Activated CD4-positive, alpha-beta T cell treated with anti-CD3 and anti-CD28 coated beads for 4 hours (primary cell): Measurements from ENCODE around the gene DCXR.
A peak's percentile ranks its signal among the peaks of the same experiment; 100 is the strongest.

ENCODE experiments used
- DNase-seq, 2 donors: peaks; one replicate each; pipeline ENCODE4 v3.0.0-alpha.2; 2020

The DCXR gene

DNA sequence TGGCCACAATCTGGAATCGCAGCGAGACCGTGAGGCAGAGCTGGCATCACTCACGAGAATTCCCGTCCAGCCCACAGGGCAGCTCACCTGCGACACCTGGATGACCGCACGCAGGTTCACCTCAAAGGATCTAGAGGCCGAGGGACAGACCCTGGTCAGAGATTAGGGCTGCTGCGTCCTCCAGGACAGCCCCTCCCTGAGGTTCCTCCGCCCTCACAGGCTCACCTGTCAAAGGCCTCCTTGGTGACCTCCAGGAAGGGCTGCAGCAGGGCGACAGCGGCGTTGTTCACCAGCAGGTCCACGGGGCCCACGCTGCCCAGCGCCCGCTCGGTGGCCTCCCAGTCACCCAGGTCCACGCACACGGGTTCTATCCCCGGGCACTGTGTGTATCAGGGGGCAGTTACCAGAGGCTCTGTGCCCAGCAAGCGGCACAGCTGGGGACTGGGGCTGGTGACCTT is 834 bp downstream of the DCXR start:
- DNase-seq = no peak

DNA sequence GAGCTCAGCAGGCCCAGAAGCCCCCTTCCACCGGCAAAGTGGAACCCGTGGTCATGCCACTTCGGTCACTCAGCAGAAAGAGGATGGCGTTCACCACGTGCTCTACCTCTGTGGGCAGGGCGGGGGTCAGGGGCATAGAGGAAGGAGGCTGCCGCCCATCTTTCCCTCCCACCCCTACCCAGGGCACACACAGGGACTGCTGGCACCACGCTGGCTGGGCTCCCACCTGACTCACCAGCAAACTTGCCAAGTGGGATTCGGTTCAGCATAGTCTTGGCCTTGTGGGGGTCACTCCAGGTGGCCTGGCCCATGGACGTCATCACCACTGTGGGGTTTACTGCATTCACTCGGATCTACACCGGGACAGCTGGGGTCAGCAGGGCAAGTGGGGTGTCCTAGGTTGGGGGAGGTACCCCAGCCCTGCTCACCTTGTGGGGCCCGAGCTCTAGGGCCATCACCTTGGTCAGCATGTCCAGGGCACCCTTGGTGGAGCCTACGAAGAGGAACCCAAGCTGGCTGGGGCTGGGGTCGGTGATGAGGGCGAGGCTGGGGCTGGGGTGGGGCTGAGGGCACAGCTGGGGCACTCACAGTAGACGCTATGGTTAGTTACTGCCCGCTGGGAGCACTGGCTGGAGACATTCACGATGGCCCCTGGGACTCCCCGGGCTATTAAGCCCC is 1.4 kb downstream of the DCXR start:
- no peak for DNase-seq

DNA sequence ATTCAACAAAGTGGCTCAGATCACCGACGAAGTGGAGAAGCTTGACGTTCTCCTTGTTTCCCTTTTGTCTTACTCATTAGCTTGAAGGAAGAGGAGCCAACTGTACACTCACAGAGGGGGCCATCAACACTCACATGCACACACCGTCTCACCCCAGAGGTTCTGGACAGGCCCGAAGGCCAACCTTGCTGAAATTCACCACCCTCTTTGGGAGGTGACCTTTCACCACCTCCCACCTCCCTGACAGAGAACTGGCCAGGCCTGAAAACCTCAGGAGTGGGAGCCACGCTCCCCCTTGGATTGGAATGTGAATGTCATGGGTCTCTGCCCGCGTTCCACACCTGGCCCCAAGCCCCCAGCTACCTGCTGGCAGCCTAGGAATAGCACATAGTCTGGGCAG is 2.0 kb downstream of the DCXR start:
- DNase-seq = no peak

DNA sequence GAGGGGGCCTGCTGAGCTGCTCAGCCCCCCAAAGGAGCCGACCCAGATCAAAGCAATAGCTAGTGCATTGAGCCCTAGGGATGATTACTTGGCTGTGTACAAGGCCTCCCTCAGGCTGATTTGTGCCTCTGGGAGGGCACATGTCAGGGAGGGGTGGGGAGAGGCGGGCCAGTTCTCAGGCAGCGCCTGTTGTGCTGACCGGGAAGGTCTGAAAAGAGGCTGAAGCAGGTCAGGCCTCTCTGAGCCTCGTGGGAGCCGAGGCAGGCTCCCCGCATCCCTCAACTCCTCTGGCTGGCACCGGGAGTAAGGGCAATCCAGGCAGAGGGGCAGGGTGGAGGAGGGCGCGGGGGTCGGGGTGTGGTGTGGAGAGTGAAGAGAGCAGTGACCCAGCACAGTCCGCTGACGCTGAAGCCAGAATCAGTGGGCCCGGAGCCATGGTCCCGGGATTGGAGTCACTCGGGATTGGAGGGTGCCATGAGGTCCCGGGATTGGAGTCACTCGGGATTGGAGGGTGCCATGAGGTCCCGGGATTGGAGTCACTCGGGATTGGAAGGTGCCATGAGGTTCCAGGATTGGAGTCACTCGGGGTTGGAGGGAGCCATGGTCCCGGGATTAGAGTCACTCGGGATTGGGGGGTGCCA is 3.0 kb downstream of the DCXR start:
- no peak for DNase-seq

DNA sequence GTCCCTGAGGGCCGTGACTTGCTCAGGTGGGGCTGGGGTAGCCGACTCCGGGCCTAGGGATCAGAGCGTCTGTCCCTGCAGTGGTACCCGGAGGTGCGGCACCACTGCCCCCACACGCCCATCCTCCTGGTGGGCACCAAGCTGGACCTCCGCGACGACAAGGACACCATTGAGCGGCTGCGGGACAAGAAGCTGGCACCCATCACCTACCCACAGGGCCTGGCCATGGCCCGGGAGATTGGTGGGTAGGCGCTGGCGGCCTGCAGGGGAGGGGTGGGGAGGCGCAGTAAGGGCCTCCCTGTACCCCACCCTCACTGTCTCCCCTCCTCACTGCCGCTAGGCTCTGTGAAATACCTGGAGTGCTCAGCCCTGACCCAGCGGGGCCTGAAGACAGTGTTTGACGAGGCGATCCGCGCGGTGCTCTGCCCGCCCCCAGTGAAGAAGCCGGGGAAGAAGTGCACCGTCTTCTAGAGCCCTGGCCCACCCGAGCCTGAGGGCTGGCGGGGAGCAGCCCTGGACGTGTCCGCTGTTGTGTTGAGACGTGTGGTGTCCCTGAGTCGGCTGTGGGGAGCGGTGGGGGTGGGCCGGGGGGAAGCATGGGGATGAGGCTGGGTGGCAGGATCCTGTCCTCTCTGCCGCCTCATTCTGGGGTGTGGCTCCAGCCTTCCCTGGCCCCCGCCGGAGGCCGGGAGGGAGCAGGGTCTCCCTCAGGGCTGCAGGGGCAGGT is 4.0 kb downstream of the DCXR start:
- DNase-seq = no peak

DNA sequence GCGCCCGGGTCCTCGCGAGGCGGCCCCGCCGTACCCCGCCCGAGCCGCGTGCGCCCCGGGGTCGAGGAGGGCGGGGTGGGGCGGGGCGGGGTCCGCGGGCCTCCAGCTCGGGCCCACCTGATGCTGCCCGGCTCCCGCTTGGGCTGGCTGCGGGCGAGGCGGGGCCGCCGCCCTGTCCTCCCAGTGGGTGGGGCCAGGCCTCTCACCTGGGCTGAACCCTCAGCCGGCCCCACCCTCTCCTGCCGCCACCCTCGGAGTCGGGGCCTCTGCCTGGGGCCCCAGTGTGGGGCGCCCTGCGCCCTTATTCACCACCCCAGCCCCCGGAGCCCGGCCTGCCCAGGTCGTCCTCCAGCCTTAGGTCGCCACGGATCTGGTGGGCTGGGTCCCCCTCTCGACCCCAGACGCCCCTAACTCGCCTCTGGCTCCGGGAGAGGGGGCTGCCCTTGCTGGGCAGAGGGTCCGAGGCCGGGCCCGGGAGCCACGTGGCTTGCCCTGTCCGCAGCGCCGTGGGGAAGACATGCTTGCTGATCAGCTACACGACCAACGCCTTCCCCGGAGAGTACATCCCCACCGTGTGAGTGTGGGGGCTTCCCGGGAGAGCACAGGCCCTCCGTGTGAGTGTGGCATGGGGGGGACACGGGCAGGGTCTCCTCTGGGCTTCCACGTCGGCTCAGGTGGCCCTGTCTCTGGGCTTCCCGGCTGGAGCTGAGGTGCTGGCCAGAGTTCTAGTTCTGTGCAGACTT is 5.4 kb downstream of the DCXR start:
- DNase-seq = peak; percentile 34 to 42

DNA sequence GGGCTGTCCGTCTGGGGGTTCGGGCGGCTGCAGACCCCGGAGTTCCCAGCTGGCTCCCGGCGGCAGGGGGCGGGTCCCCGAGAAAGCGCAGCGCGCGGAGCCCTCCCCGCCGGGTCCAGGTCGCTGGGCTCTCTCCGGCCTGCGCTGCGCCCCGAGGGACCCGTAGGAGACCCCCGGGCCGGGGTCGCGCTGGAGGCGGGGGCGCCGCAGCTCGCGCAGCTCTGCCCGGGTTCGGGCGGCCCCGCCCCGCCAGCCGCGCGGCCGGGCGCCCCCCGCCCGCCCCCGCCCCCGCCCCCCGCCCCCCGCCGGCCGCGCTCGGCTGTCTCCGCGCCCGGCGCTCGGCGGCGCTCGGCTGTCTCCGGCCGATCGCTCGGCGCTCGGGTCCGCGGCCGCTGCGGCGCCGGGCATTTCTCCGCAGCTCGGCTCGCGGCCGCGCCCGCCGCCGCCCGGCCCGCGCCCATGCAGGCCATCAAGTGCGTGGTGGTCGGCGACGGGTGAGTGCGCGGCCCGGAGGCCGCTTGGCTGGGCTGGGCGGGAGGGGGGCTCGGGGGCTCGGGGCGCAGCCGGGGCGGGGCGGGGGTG is 6.1 kb downstream of the DCXR start, which contains the start of gene RAC3:
Gene RAC3 (plus strand): TSS at position 376 of the 582 bp plus-strand sequence. CDS start 84 bp downstream, at position 460.
- no peak for DNase-seq

DNA sequence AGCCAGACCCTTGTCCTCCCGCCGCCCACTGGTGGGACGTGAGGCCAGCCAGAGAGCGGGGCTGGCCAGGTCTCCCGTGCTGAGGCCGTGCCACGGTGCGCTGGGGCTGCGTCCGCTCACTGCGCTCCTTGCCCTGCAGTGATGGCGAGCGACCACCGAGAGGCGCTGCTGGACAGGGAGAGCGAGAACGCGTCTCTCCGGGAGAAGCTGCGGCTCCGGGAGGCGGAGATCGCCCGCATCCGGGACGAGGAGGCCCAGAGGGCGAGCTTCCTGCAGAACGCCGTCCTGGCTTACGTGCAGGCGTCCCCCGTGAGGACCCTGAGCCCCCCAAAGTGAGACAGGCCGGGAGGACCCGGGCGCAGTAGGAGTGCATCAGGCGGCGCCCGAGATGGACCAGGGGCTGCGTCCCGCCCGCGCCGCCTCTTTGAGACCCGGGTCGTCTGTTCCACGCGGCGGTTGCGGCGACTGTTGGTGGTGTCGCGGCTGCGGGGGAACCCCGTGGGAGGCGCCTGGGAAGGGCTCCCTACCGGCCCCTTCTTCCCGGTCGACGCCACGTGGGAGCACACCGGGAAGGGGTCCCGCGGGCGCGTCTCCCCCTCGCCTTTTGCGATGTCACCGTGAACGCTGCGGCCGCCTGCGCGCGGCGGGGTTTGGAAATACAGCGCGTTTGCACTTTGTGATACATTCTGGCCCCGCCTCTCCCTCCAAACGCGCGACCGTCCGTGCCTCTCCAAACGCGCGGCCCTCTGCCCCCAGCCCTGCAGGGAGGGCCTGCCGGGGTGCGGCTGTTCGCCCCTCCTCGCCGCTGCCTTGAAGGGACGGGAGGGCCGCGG is 6.8 kb downstream of the DCXR start:
- peak; percentile 76 to 78 for DNase-seq

DNA sequence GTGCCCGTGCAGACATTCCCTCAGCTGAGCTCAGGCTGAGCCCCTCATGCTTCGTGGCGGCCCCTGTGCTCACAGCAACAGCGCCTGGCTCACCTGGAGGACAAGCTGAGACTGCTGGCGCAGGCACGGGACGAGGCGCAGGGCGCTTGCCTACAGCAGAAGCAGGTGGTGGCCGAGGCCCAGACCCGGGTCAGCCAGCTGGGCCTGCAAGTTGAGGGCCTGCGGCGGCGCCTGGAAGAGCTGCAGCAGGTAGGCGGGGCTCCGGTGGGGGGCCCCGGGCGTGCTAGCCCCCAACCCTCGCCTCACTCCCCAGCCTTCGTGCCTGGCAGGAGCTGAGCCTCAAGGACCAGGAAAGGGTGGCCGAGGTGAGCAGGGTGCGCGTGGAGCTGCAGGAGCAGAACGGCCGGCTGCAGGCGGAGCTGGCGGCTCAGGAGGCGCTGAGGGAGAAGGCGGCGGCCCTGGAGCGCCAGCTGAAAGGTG is 7.5 kb downstream of the DCXR start:
- no peak for DNase-seq

DNA sequence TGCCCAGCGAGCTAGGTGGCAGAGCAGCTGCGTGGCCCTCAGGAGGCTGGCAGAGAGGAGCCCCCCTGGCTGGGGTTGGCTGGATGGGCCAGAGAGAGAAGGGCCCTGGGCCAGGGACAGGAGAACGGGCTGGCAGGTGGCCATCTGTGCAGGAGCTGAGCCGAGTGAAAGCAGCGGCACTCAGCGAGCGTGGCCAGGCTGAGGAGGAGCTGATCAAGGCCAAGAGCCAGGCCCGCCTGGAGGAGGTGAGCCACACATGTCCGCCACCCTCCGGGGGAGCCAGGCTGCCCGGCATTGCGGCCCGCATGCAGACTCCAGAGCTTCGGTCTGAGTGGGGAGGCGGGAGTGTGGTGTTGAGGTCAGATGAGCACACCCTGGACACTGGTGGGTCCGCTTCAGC is 8.1 kb downstream of the DCXR start:
- no peak for DNase-seq

DNA sequence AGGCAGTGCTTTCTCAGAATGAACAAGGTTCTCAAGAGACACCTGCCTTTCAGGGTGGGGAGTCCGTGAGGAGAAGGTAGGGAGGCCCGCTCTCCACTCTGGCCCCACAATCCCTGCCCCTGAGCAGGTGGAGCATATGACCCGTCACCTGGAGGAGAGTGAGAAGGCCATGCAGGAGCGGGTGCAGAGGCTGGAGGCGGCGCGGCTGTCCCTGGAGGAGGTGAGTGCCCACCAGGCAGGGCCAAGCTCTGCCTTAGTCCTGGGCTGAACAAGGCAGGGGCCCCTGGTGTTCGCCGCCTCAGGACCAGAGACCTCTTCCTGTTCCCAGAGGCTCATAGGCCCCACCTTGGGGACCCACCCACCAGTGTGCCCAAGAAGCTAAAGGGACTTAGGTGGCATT is 8.5 kb downstream of the DCXR start:
- DNase-seq = no peak

DNA sequence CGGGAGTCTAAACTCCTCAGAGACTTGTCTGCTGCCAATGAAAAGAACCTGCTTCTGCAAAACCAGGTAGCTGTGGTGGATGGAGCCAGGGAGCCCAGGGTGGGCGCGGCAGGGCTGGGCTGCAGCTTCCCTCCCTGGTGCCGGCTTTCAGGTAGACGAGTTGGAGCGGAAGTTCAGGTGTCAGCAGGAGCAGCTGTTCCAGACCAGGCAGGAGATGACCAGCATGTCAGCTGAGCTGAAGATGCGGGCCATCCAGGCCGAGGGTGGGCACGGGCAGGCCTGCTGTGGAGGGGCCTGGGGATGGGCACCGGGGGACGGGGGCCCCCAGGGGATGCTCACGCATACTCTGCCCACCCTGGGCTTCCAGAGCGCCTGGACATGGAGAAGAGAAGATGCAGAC is 9.3 kb downstream of the DCXR start:
- no peak for DNase-seq

DNA sequence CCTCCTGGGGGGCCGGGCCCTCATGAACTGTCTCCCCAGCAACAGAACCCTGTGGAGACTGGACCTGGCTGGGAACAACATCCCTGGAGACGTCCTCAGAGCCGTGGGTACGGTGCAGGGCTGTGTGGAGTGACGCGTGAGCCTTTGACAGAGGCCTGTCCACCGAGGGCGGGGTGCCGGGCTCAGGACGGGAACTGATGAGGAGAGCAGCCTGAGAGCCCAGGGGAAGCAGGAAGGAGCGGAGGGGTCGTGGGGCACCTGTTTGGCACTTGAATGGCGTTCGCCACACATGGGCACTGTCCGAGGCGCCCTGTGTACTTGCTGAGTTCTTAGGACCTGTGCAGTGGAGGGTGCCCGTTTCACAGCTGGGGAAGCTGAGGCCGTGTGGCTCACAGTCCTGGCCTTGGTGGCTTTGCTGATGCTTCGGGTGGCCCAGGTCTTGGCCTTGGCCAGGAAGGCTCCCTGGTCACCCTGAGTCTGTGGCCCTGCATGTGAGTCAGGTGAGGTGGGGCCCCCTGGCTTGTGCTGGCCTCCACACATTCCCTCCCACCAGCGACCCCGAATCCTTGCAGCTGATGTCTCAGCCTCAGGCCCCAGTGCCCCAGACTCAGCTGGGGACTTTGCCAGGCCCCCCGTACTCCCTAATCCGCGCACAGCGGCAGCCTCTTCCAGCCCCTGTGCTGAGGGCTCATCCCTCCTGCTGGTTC is 11.9 kb downstream of the DCXR start:
- no peak for DNase-seq

DNA sequence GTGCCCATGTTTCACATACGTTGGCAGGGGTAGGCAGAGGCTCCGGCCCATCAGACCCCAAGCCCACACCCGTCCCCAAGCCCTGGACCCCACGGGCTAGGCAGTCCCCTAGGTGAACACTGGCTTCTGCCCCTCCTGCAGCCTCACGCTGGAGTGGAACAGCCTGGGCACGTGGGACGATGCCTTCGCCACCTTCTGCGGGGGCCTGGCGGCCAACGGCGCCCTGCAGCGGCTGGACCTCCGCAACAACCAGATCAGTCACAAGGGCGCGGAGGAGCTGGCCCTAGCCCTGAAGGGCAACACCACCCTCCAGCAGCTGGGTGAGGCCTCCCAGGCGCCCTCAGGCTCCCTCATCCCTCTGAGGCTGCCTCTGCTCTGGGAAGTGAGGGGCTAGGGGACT is 12.6 kb downstream of the DCXR start:
- DNase-seq = no peak

DNA sequence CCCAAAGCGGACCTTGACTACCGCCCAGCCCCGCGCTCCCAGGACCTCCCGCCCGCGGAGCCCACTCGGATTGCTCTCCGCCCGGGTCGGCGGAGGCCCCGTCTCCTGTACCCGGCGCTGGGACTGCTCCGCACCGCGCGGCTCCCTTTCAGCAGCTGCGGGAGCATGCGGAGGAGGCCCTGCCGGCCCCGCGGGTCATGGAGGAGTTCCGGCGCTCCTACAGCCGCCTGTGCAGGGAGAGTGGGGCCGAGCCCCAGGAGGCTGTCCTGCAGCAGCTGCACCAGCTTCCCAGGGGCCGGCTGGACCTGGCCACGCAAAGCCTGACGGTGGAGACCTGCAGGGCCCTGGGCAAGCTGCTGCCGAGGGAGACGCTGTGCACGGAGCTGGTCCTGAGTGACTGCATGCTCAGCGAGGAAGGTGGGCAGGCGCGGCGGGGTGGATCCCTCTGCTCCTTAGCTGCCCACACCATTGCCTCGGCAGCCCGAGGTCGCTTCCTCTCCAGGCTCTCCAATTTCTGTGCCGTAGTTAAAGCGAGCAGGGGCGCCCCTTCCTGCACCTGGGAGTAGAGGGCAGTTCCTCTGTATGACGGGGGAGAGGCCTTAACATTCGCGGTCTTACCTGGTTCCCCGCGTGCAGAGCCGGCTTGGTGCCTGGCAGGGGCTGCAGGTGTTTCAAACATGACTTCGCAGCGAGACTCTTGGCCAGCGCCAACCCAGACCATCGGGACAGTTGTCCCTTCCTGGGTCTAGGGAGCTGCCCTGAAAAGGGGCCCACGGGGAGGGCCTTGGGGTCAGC is 13.9 kb downstream of the DCXR start:
- DNase-seq = no peak

DNA sequence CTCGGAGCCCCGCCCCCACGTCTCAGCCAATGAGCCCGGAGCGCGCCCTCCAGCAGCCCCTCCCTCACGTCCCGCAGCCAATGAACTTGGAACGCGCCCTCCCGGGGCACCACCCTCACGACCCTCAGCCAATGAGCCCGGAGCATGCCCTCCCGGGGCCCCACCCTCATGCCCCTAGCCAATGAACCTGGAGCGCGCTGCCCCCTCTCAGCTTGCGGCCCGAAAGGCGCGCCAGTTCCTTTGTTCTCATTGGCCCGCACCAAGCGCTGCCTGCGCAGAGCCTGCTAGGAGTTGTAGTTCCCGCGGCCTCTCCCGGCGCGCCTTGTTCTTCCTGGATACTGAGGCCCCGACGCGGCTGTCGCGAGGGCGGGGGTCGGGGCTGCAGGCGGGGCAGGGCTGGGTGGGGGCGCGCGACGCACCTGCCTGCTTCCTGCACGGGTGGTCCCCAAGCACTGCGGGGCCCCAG is 14.5 kb downstream of the DCXR start, which contains the start of gene LRRC45:
Gene LRRC45 (plus strand): TSS at position 325 of the 466 bp plus-strand sequence. CDS start 339 bp downstream, outside the sequence.
- peak; percentile 100 for DNase-seq

DNA sequence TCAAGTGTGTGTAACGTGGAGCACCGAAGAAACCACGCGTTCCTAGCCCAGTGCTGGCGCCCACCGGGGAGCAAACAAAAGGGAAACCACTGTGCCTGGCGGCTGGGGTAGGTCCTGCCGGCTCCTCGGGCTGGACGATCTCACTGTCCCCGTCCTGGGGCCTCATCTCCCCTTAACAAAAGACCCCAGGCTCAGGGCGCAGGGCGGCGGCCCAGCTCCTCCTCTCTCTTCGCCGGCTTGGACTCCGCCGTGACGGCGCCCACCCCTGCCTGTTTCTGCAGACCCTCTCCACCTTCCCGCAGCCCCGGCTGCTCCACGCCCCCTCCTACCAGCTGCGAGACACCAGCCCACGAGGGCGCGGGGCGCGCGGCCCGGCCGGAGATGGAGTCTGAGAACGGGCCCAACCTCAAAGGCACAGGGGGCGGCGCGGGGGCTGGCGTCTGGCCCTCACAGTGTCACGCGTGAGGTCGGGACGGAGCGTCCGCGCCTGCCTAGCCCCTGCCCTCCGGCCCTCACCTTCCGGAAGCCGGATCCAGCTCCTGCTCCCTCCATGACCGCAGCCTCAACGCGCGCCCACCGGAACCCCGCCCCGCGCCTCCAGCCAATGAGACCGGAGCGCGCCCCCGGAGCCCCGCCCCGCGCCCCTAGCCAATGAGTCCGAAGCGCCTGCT is 15.1 kb downstream of the DCXR start, which contains the start of gene CENPX:
Gene CENPX (minus strand): TSS at position 569 of the 671 bp plus-strand sequence. CDS start 17 bp downstream, at position 552.
- peak in 1 of 2 donors; percentile 32 for DNase-seq

DNA sequence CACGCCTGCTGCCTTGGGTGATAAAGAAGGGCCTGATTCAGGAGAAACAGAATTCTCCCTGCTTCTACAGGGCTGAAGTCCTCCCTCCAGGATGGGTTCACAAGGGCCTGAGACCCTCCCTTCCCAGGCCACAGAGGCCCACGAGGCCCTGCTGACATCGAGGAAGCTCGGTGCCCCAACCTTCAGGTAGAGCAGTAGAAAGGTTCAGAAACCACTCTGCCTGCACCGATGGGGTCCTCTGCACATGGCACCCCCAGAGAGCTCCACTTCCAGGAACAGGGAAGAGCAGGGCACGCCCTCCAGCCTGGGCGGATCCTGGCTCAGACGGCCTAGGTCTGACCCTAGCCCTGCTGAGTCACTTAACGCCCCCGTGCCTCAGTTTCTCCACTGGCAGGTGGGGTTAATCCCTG is 15.6 kb downstream of the DCXR start:
- no peak for DNase-seq
